C4-2B (cell line): Measurements from ENCODE around the gene RRAD.

Experiments
- ZFX ChIP-seq: fragments of 450-650 bp; IDR thresholded peaks from 2 replicates; pipeline ENCODE4 v1.6.1; 2017
- TF ChIP-seq, protein P1 (sequence below): fragments of 450-650 bp; conservative IDR thresholded peaks from 2 replicates; pipeline ENCODE4 v1.5.1; 2017; ENCODE audit warnings: mild to moderate bottlenecking

DNA sequence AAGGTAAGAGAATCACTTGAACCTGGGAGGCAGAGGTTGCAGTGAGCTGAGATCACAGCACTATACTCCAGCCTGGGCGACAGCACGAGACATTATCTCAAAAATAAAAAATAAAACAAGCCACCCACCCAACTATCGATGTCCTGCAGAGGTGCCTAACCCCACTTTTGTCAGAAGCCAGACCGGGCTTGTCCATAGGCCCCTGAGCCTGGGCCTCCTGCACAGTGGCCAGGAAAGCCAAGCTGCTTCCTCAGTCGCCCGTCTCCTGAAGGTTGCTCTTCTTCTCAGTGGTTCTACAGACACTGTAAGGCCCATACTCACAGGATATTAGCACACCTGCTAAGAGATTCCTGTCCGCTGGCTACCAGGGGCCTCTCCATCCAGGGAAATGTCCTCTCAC is 21.2 kb upstream of the RRAD start:
- TF ChIP-seq, protein P1, sequence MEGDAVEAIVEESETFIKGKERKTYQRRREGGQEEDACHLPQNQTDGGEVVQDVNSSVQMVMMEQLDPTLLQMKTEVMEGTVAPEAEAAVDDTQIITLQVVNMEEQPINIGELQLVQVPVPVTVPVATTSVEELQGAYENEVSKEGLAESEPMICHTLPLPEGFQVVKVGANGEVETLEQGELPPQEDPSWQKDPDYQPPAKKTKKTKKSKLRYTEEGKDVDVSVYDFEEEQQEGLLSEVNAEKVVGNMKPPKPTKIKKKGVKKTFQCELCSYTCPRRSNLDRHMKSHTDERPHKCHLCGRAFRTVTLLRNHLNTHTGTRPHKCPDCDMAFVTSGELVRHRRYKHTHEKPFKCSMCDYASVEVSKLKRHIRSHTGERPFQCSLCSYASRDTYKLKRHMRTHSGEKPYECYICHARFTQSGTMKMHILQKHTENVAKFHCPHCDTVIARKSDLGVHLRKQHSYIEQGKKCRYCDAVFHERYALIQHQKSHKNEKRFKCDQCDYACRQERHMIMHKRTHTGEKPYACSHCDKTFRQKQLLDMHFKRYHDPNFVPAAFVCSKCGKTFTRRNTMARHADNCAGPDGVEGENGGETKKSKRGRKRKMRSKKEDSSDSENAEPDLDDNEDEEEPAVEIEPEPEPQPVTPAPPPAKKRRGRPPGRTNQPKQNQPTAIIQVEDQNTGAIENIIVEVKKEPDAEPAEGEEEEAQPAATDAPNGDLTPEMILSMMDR = no peak
- no peak for TF ChIP-seq ZFX
